H1 (cell line): Measurements from ENCODE around the gene BRME1.

Source experiments
- CEBPB ChIP-seq: IDR thresholded peaks from 2 replicates; pipeline ENCODE4 v1.6.1; 2012; ENCODE audit warnings: low read depth, low read length
- EZH2 ChIP-seq: fragments of 200-600 bp; sonication (generic); IDR thresholded peaks from 2 replicates; pipeline ENCODE4 v1.7.1; 2012; ENCODE audit warnings: low read depth, mild to moderate bottlenecking, moderate library complexity, low read length, inconsistent platforms; ENCODE audit not compliant: severe bottlenecking
- KDM5A ChIP-seq: fragments of 200-600 bp; IDR thresholded peaks from 2 replicates; pipeline ENCODE4 v1.7.1; 2012; ENCODE audit warnings: mild to moderate bottlenecking, low read length, inconsistent platforms, mixed read lengths
- PHF8 ChIP-seq: fragments of 200-600 bp; sonication (generic); conservative IDR thresholded peaks from 2 replicates; pipeline ENCODE4 v1.7.1; 2012; ENCODE audit warnings: low read depth, mild to moderate bottlenecking, inconsistent platforms, low read length, moderate library complexity
- POLR2A ChIP-seq, 2 experiments: IDR thresholded peaks; 1 replicate in 1 of 2; 2 replicates in 1 of 2; pipeline ENCODE4 v1.6.1; 2011; ENCODE audit warnings: low read depth in 2 of 2, low read length in 2 of 2, mild to moderate bottlenecking in 2 of 2; ENCODE audit errors: control extremely low read depth in 1 of 2
- RXRA ChIP-seq: IDR thresholded peaks from 2 replicates; pipeline ENCODE4 v1.6.1; 2011; ENCODE audit warnings: low read depth, mild to moderate bottlenecking, low read length, moderate library complexity; ENCODE audit not compliant: insufficient read depth
- TF ChIP-seq, protein P1 (sequence below), 3 experiments: IDR thresholded peaks; 1 replicate in 2 of 3; 2 replicates in 1 of 3; pipeline versions ENCODE4 v1.5.1 to v1.6.1; 2011; ENCODE audit warnings: low read length in 3 of 3, mild to moderate bottlenecking in 3 of 3, inconsistent platforms in 2 of 3, low read depth in 1 of 3, moderate library complexity in 1 of 3; ENCODE audit not compliant: insufficient read depth in 1 of 3; ENCODE audit errors: control extremely low read depth in 1 of 3

DNA sequence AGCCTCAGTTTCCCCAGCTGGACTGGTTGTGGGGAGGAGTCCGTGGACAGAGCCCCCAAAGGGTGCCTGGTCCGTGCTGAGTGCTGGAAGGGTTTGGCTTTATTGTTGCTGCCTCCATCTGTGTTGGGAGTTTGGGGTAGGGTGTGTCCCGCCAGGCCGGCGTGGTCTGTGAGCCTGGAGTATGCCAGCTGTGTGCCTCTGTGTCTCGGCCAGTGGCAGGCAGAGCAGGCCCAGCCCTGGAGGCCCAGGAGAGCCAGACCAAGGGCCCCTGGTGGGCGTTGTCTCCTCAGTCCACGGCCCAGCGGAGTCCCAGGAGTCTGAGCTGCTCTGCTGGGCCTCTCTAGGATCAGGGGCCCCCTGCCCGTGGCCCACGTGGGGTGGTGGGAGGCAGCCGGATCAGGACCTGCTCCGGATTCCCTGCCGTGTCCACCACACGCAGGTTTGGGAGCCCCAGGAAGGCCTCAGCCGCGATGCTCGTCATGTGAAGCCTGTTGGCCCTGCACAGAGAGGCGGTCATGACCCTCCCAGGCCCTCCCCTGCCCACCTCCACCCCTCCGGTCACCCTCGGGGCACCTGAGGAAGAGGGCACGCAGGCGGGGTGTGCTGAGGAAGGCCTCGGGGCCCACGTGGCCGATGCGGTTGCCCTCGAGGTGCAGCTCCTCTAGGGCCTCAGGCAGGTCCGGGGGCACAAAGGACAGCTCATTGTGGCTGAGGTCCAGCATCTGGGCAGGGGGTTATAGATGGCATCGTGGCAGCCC is 25.7 kb upstream of the BRME1 start:
- TF ChIP-seq POLR2A (IDR thresholded peaks at IDR 0.05; ENCODE audit: control extremely low read depth in 1 of 2, low read depth in 2 of 2, low read length in 2 of 2), result no peak
- no peak for TF ChIP-seq CEBPB
- TF ChIP-seq, protein P1, sequence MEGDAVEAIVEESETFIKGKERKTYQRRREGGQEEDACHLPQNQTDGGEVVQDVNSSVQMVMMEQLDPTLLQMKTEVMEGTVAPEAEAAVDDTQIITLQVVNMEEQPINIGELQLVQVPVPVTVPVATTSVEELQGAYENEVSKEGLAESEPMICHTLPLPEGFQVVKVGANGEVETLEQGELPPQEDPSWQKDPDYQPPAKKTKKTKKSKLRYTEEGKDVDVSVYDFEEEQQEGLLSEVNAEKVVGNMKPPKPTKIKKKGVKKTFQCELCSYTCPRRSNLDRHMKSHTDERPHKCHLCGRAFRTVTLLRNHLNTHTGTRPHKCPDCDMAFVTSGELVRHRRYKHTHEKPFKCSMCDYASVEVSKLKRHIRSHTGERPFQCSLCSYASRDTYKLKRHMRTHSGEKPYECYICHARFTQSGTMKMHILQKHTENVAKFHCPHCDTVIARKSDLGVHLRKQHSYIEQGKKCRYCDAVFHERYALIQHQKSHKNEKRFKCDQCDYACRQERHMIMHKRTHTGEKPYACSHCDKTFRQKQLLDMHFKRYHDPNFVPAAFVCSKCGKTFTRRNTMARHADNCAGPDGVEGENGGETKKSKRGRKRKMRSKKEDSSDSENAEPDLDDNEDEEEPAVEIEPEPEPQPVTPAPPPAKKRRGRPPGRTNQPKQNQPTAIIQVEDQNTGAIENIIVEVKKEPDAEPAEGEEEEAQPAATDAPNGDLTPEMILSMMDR (IDR thresholded peaks at IDR 0.05; ENCODE audit: control extremely low read depth in 1 of 3, insufficient read depth in 1 of 3, low read depth in 1 of 3, low read length in 3 of 3), result no peak
- TF ChIP-seq PHF8, result no peak
- TF ChIP-seq KDM5A, result no peak
- no peak for TF ChIP-seq RXRA
- TF ChIP-seq EZH2, result no peak
